Natural killer cell (primary cell): ENCODE measurements around the gene TRAF2. TPM values are rescaled to one million over a fixed set of nuclear protein-coding genes. Genes with fewer than 3 reads are reported as not detected.
A peak's percentile ranks its signal among the peaks of the same experiment; 100 is the strongest.

Experiments used
- ATAC-seq, 3 donors: fragments of 150-1000 bp in 2 of 3; fragments of 200-7000 bp in 1 of 3; cut with Tn5 transposase; 1 replicate in 1 of 3; 2 replicates in 2 of 3; pipeline ENCODE4 v1.10.0; 2021; ENCODE audit warnings: mild to moderate bottlenecking in 2 of 3, moderate library complexity in 2 of 3
- DNase-seq, 2 donors: peaks; one replicate each; pipeline versions ENCODE4 v3.0.0 to v3.0.0-alpha.2; 2013 to 2021; ENCODE audit warnings: mixed read lengths in 1 of 2
- H3K27ac ChIP-seq: one replicate; pipeline ENCODE4 v1.5.1; 2013; ENCODE audit warnings: mild to moderate bottlenecking, low read length
- H3K27me3 ChIP-seq: one replicate; pipeline ENCODE4 v1.6.1; 2013; ENCODE audit warnings: low read length; ENCODE audit not compliant: control insufficient read depth, insufficient read depth
- H3K36me3 ChIP-seq: one replicate; pipeline ENCODE4 v1.6.1; 2013; ENCODE audit warnings: low read length; ENCODE audit not compliant: control insufficient read depth, insufficient read depth
- H3K4me1 ChIP-seq: one replicate; pipeline ENCODE4 v1.6.1; 2013; ENCODE audit warnings: low read length; ENCODE audit not compliant: control insufficient read depth, insufficient read depth
- H3K4me3 ChIP-seq: one replicate; pipeline ENCODE4 v1.5.1; 2013; ENCODE audit warnings: low read length
- H3K9me3 ChIP-seq: one replicate; pipeline ENCODE4 v1.6.1; 2013; ENCODE audit warnings: low read length; ENCODE audit not compliant: control insufficient read depth, insufficient read depth
- H3K27ac Mint-ChIP-seq, 2 donors: one replicate each; pipeline ENCODE4 v1.8.0; 2022; ENCODE audit warnings: mild to moderate bottlenecking in 2 of 2, mixed read lengths in 2 of 2, moderate library complexity in 1 of 2
- H3K27me3 Mint-ChIP-seq, 2 donors: one replicate each; pipeline ENCODE4 v1.8.0; 2022; ENCODE audit warnings: low read depth in 2 of 2, mixed read lengths in 2 of 2
- H3K36me3 Mint-ChIP-seq: one replicate; pipeline ENCODE4 v1.8.0; 2022; ENCODE audit warnings: mixed read lengths
- H3K4me1 Mint-ChIP-seq, 2 donors: one replicate each; pipeline ENCODE4 v1.8.0; 2022; ENCODE audit warnings: mixed read lengths in 2 of 2
- H3K4me3 Mint-ChIP-seq: one replicate; pipeline ENCODE4 v1.8.0; 2022; ENCODE audit warnings: mild to moderate bottlenecking, moderate library complexity, mixed read lengths
- H3K9me3 Mint-ChIP-seq, 2 donors: one replicate each; pipeline ENCODE4 v1.8.0; 2022; ENCODE audit warnings: mixed read lengths in 2 of 2
- CTCF ChIP-seq: fragments of 200-600 bp; IDR thresholded peaks from one replicate; pipeline ENCODE4 v1.8.0; 2022; ENCODE audit warnings: antibody characterized with exemption
- whole genome bisulfite sequencing: methylation state at CpG from one replicate; pipeline ENCODE4 v1.1.7; 2013; ENCODE audit warnings: missing lambda C conversion rate; ENCODE audit not compliant: insufficient coverage; 5-methylcytosine and 5-hydroxymethylcytosine counted together
- intact Hi-C: fragments of 100-400 bp; cut with micrococcal nuclease; formaldehyde crosslinking; loops from one replicate; pipeline ENCODE4 v1.14.2; 2022
- total RNA-seq, 4 donors: library from RNA; stranded (reverse); fragments of 120-200 nt in 1 of 4; gene quantifications; one replicate each; pipeline versions ENCODE4 v1.2.3 to v1.2.4, GENCODE V29; 2013 to 2022

Gene TRAF2
- total RNA-seq, 3 donors from 2014 or later (not counting 1 experiment from before 2014, with no cell fraction given) = 17.4 to 35.5 (median 25.0) TPM

DNA sequence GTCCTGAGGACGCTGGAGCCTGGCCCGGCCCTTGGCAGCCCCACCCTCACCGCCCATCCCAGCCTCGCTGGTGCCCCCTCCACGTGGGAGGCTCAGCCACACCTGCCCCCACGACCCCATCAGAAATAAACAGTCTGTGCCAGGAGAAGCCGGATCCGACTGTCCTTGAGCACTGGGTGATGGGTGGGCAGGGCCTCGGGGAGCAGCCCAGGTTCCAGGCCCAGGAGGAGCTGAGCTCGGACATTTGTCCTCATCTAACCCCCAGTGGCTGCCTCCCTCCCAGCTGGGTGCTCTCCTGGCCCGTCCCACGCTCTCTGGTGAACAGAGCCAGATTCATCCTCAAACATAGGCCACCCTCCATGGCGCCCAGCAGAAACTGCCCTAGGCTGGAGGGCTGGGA is 86.4 kb downstream of the TRAF2 start:
- Histone ChIP-seq H3K27me3 (no peaks in the 10 kb centered on the region), H3K27ac (no peak overlapping the region), H3K4me1 (peaks cover 50% of the 10 kb centered on the region), H3K9me3 (no peaks in the 10 kb centered on the region), H3K36me3 (no peaks in the 10 kb centered on the region), H3K4me3 (no peak overlapping the region)
- peak overlapping the region in 1 of 2 donors; percentile 38 for H3K27ac Mint-ChIP-seq
- H3K9me3 Mint-ChIP-seq = no peaks in the 10 kb centered on the region
- DNase-seq (no peak), ATAC-seq (no peak)
- no peaks in the 10 kb centered on the region for H3K36me3 Mint-ChIP-seq
- no peaks in the 10 kb centered on the region for H3K27me3 Mint-ChIP-seq
- no peak for TF ChIP-seq CTCF
- intact Hi-C loops = no loop called here
- peaks cover 6 to 42% of the 10 kb centered on the region in 2 donors for H3K4me1 Mint-ChIP-seq
- H3K4me3 Mint-ChIP-seq = no peak overlapping the region
- WGBS = 84% methylated on average over 13 of the region's 13 CpGs

GRCh38 chr9:136973618-136974617 is 87.6 kb downstream of the TRAF2 start:
- Mint-ChIP-seq H3K27me3 (no peaks in the 10 kb centered on the region), H3K27ac (peak overlapping the region in 1 of 2 donors; percentile 38), H3K36me3 (no peaks in the 10 kb centered on the region), H3K4me3 (no peak overlapping the region), H3K4me1 (peaks cover 6 to 42% of the 10 kb centered on the region in 2 donors), H3K9me3 (no peaks in the 10 kb centered on the region)
- no peaks in the 10 kb centered on the region for H3K36me3 ChIP-seq
- H3K27me3 ChIP-seq = no peaks in the 10 kb centered on the region
- intact Hi-C loops = no loop called here
- H3K9me3 ChIP-seq = no peaks in the 10 kb centered on the region
- no peak overlapping the region for H3K4me3 ChIP-seq
- H3K27ac ChIP-seq = peak overlapping the region; percentile 51
- 91% methylated on average over 29 of the region's 29 CpGs for WGBS
- DNase-seq (no peak), ATAC-seq (no peak)
- H3K4me1 ChIP-seq = peaks cover 59% of the 10 kb centered on the region
- no peak for TF ChIP-seq CTCF

- WGBS = 34% methylated on average over 15 of the region's 15 CpGs
- no peaks in the 10 kb centered on the region for H3K36me3 Mint-ChIP-seq
- no peaks in the 10 kb centered on the region for H3K36me3 ChIP-seq
- peaks cover 59% of the 10 kb centered on the region for H3K4me1 ChIP-seq
- H3K27ac ChIP-seq = peak overlapping the region; percentile 51
- H3K9me3 ChIP-seq = no peaks in the 10 kb centered on the region
- peak overlapping the region; percentile 78 to 80 for H3K27ac Mint-ChIP-seq
- DNase-seq (peak in 1 of 2 donors; percentile 45), ATAC-seq (no peak)
- H3K27me3 ChIP-seq = no peaks in the 10 kb centered on the region
- intact Hi-C loops = no loop called here
- H3K27me3 Mint-ChIP-seq = no peaks in the 10 kb centered on the region
- TF ChIP-seq CTCF = no peak
- peak overlapping the region; percentile 26 for H3K4me3 ChIP-seq
- H3K4me1 Mint-ChIP-seq = peaks cover 6 to 41% of the 10 kb centered on the region in 2 donors
- H3K4me3 Mint-ChIP-seq = peak overlapping the region; percentile 83
- H3K9me3 Mint-ChIP-seq = no peaks in the 10 kb centered on the region
These were observed 88.7 kb downstream of the TRAF2 start for GRCh38 chr9:136974817-136975535.
